ENCODE measurements around the gene TBC1D9.

Gene TBC1D9

GRCh38 chr4:140720387-140721304 lies 35.5 kb downstream of the TBC1D9 start:
- TF ChIP-seq CTCF (IDR thresholded peaks at IDR 0.05; ENCODE audit: extremely low read depth, missing control alignments), result no peak
- DNase-seq (ENCODE audit: low spot score), result peak; percentile 11

GRCh38 chr4:140719686-140720085 lies 36.5 kb downstream of the TBC1D9 start:
- TF ChIP-seq CTCF (IDR thresholded peaks at IDR 0.05; ENCODE audit: extremely low read depth, missing control alignments), result no peak
- DNase-seq (ENCODE audit: low spot score), result no peak

- no peak for DNase-seq (ENCODE audit: low spot score)
- no peak for TF ChIP-seq CTCF (IDR thresholded peaks at IDR 0.05; ENCODE audit: extremely low read depth, missing control alignments)
Measured at GRCh38 chr4:140719022-140719421, 37.2 kb downstream of the TBC1D9 start.

GRCh38 chr4:140718241-140718952 lies 37.8 kb downstream of the TBC1D9 start:
- TF ChIP-seq CTCF (IDR thresholded peaks at IDR 0.05; ENCODE audit: extremely low read depth, missing control alignments), result no peak
- DNase-seq (ENCODE audit: low spot score), result no peak

GRCh38 chr4:140717313-140717712 lies 38.9 kb downstream of the TBC1D9 start:
- DNase-seq (ENCODE audit: low spot score), result no peak
- TF ChIP-seq CTCF (IDR thresholded peaks at IDR 0.05; ENCODE audit: extremely low read depth, missing control alignments), result no peak

- TF ChIP-seq CTCF (IDR thresholded peaks at IDR 0.05; ENCODE audit: extremely low read depth, missing control alignments), result no peak
- no peak for DNase-seq (ENCODE audit: low spot score)
Measured at GRCh38 chr4:140715119-140715518, 41.1 kb downstream of the TBC1D9 start.

- no peak for DNase-seq (ENCODE audit: low spot score)
- no peak for TF ChIP-seq CTCF (IDR thresholded peaks at IDR 0.05; ENCODE audit: extremely low read depth, missing control alignments)
Measured at GRCh38 chr4:140711910-140712309, 44.3 kb downstream of the TBC1D9 start.
